Lower leg skin (tissue), 4 donors: Measurements from ENCODE around the gene ALLC. TPM values are rescaled to one million over a fixed set of nuclear protein-coding genes. Genes with fewer than 3 reads are reported as not detected.

Source experiments
- DNase-seq, 2 donors: peaks; one replicate each; pipeline ENCODE4 v3.0.0-alpha.2; 2019; ENCODE audit warnings: low spot score in 2 of 2
- H3K4me3 ChIP-seq: fragments of 200-600 bp; sonication (generic); 2 replicates; pipeline ENCODE4 v1.5.1; 2017; ENCODE audit warnings: mild to moderate bottlenecking, low read depth; ENCODE audit not compliant: poor library complexity, severe bottlenecking
- CTCF ChIP-seq, 3 donors: fragments of 450-650 bp; IDR thresholded peaks; one replicate each; pipeline ENCODE4 v1.5.1; 2016; ENCODE audit warnings: antibody characterized with exemption in 3 of 3, mild to moderate bottlenecking in 3 of 3, moderate library complexity in 2 of 3
- POLR2A ChIP-seq, 2 donors: fragments of 450-650 bp; IDR thresholded peaks; one replicate each; pipeline ENCODE4 v1.6.1; 2016 to 2017; ENCODE audit warnings: antibody characterized with exemption in 2 of 2, mild to moderate bottlenecking in 1 of 2, moderate library complexity in 1 of 2
- WGBS, 2 donors: methylation state at CpG; one replicate each; pipeline ENCODE4 v1.1.5; 2018; 5-methylcytosine and 5-hydroxymethylcytosine counted together
- intact Hi-C: fragments of 100-400 bp; cut with DNase I; formaldehyde crosslinking; loops from one replicate; pipeline ENCODE4 v1.15.0; 2023; ENCODE audit warnings: low total_unique reads
- total RNA-seq, 4 donors: library from RNA; depleted of rRNA; stranded (reverse); fragments of >200 nt; gene quantifications; one replicate each; pipeline ENCODE4 v1.1.0, GENCODE V29; 2016

Gene ALLC
- total RNA-seq, 4 donors from 2014 or later = 0.23 to 1.1 TPM; not detected in 2

GRCh38 chr2:3637692-3638455 lies 20.1 kb upstream of the ALLC start:
- peak in 1 of 2 donors; percentile 53 for DNase-seq
- 89% methylated on average over 28 to 30 of the region's 30 CpGs for WGBS, 2 donors
- TF ChIP-seq CTCF (IDR thresholded peaks at IDR 0.05) = no peak
- no peak for TF ChIP-seq POLR2A (IDR thresholded peaks at IDR 0.05)
- no peak overlapping the region for H3K4me3 ChIP-seq
- intact Hi-C loops = no loop called here

DNA sequence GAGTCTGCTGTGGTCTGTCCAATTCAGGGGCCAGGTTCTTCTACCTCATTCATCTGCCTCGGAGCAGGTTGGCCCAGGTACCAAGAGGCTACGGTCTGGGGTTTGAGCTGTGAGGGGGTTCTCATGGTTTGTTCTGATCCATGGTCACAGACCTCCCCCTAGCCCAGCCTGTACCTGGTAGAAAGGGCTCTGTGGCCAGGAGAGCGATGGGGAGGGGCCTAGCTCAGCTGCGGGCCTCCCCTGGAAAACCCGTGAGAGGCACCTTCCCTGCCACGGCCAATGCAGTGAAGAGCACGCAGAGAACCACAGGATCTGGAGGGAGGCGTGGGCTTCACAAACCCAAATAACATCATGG lies 19.6 kb upstream of the ALLC start:
- intact Hi-C loops = no loop called here
- DNase-seq = peak in 1 of 2 donors; percentile 34
- no peak overlapping the region for H3K4me3 ChIP-seq
- WGBS, 2 donors = 88% methylated on average over 7 to 8 of the region's 8 CpGs
- TF ChIP-seq CTCF (IDR thresholded peaks at IDR 0.05) (no peak), POLR2A (IDR thresholded peaks at IDR 0.05) (no peak)

DNA sequence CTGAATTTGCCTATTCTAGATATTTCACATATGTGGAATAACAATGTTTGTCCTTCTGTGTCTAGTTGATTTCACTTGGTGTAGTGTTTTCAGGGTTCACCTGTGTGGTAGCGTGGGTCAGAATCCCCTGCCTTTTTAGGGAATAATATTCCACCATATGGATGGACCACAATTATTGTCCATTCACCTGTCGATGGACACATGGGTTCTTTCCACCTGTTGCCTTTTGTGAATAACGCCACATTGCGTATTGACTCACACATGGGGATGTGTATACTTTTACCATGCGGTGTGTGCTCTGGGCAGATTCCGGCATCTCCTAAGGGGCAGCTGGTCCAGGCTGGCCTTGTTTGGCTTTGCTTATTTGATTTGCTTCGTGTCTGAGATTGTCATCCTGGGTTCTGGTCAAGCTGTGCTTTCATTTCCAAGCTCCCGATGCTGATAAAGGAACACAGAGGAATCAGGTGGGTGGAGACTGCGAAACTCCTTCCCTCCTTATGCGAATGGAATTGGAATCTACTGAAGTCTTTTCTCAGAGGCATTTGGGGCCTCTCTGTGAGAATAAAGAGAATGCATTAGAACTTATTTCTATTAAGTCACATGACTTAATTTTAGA lies 18.9 kb upstream of the ALLC start:
- intact Hi-C loops = no loop called here
- peak in 1 of 2 donors; percentile 25 for DNase-seq
- WGBS, 2 donors = 90 to 94% methylated on average over 10 of the region's 10 CpGs
- no peak for TF ChIP-seq CTCF (IDR thresholded peaks at IDR 0.05)
- H3K4me3 ChIP-seq = no peak overlapping the region

DNA sequence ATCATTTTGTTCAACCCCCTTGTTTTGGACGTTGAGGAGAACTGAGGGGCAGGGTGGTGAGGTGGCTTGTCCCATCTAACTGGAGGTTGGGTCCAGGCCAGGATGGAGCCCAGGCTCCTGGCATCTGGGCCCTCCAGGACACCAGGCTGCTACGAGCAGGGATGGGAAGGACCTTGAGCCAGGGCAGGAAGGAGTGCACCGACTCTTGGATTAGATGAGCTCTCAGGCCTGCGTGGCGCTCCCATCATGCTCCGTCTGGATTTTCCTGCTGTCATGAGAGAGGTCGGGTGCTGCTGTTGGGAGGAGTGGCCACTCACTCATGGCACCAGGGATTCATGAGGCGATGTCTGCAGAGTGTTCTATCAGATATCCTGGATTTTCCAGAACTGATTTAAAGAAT lies 18.3 kb upstream of the ALLC start:
- TF ChIP-seq CTCF (IDR thresholded peaks at IDR 0.05) (no peak), POLR2A (IDR thresholded peaks at IDR 0.05) (no peak)
- 86 to 88% methylated on average over 8 of the region's 8 CpGs for WGBS, 2 donors
- peak in 1 of 2 donors; percentile 63 for DNase-seq
- H3K4me3 ChIP-seq = no peak overlapping the region
- intact Hi-C loops = no loop called here

GRCh38 chr2:3641181-3641580 lies 16.8 kb upstream of the ALLC start:
- intact Hi-C loops = no loop called here
- H3K4me3 ChIP-seq = no peak overlapping the region
- peak in 1 of 2 donors; percentile 43 for DNase-seq
- no peak for TF ChIP-seq POLR2A (IDR thresholded peaks at IDR 0.05)
- no peak for TF ChIP-seq CTCF (IDR thresholded peaks at IDR 0.05)
- WGBS, 2 donors = 85 to 90% methylated on average over 13 of the region's 13 CpGs
